Stomach (tissue), 9 donors: ENCODE measurements around the gene DNAH1. TPM values are rescaled to one million over a fixed set of nuclear protein-coding genes. Genes with fewer than 3 reads are reported as not detected.
A peak's percentile ranks its signal among the peaks of the same experiment; 100 is the strongest.

Experiments used
- DNase-seq, 2 donors: peaks; one replicate each; pipeline versions ENCODE4 v3.0.0 to v3.0.0-alpha.2; 2013 to 2019
- H3K27ac ChIP-seq, 5 donors: fragments of 200-600 bp in 4 of 5; sonication (generic) in 4 of 5; one replicate each; pipeline ENCODE4 v1.5.1; 2013 to 2019; ENCODE audit warnings: mild to moderate bottlenecking in 1 of 5, moderate library complexity in 1 of 5
- H3K27me3 ChIP-seq, 3 donors: fragments of 200-600 bp; sonication (generic); one replicate each; pipeline ENCODE4 v1.5.1; 2017 to 2019; ENCODE audit warnings: mixed run types in 1 of 3
- H3K36me3 ChIP-seq, 4 donors: fragments of 200-600 bp; sonication (generic); 1 replicate in 3 of 4; 2 replicates in 1 of 4; pipeline ENCODE4 v1.5.1; 2016 to 2019
- H3K4me1 ChIP-seq, 4 donors: fragments of 200-600 bp; sonication (generic); one replicate each; pipeline ENCODE4 v1.5.1; 2016 to 2019
- H3K4me3 ChIP-seq, 4 donors: fragments of 200-600 bp; sonication (generic) in 3 of 4; one replicate each; pipeline ENCODE4 v1.5.1; 2016 to 2019; ENCODE audit warnings: mild to moderate bottlenecking in 1 of 4
- H3K9me3 ChIP-seq, 4 donors: fragments of 200-600 bp; sonication (generic); one replicate each; pipeline ENCODE4 v1.5.1; 2016 to 2019
- EP300 ChIP-seq: sonication (generic); formaldehyde crosslinking; IDR thresholded peaks from one replicate; pipeline ENCODE4 v1.6.1; 2017; ENCODE audit warnings: antibody characterized with exemption
- POLR2A ChIP-seq, 4 donors: fragments of 450-650 bp; IDR thresholded peaks; one replicate each; pipeline ENCODE4 v1.6.1; 2016; ENCODE audit warnings: antibody characterized with exemption in 4 of 4, control low read depth in 2 of 4, mild to moderate bottlenecking in 1 of 4, moderate library complexity in 1 of 4
- POLR2AphosphoS5 ChIP-seq, 3 donors: sonication (generic); formaldehyde crosslinking; IDR thresholded peaks; one replicate each; pipeline ENCODE4 v1.6.1; 2016; ENCODE audit warnings: antibody characterized with exemption in 3 of 3
- WGBS, 5 donors: extraction: QIAGEN DNeasy Blood & Tissue Kit in 3 of 5; methylation state at CpG; one replicate each; pipeline versions ENCODE4 v1.1.5 to v1.1.7; 2013 to 2018; 5-methylcytosine and 5-hydroxymethylcytosine counted together
- intact Hi-C: fragments of 100-400 bp; cut with DNase I; formaldehyde crosslinking; loops from one replicate; pipeline ENCODE4 v1.15.1; 2023; ENCODE audit warnings: low total_unique reads
- polyA plus RNA-seq, 3 donors: library from polyadenylated mRNA; stranded (reverse); fragments of 200-250 nt; gene quantifications; one replicate each; pipeline ENCODE4 v1.2.3, GENCODE V29; 2013
- total RNA-seq, 5 donors: library from RNA; depleted of rRNA; stranded (reverse); fragments of >200 nt; gene quantifications; one replicate each; pipeline versions ENCODE4 v1.1.0 to v1.2.3, GENCODE V29; 2014 to 2016
- TF ChIP-seq, protein P1 (sequence below), 7 experiments: fragments of 450-650 bp in 4 of 7; fragments of 200-600 bp in 3 of 7; sonication (generic) in 3 of 7; IDR thresholded peaks; one replicate each; pipeline ENCODE4 v1.5.1; 2016 to 2019; ENCODE audit warnings: antibody characterized with exemption in 7 of 7, control low read depth in 2 of 7, mild to moderate bottlenecking in 1 of 7
- donor health status: healthy with polysubstance abuse.
- donor health status: Bipolar disorder and iron deficiency.
- donor health status: healthy.

Gene DNAH1
- total and polyA plus RNA-seq, 8 donors: 1.9 to 57.6 (median 8.2) TPM

GRCh38 chr3:52379610-52380009 lies 63.5 kb downstream of the DNAH1 start:
- H3K36me3 ChIP-seq: peaks cover 0 to 19% (median 16%) of the 10 kb centered on the region in 4 donors
- H3K9me3 ChIP-seq: no peaks in the 10 kb centered on the region
- DNase-seq: peak in 1 of 2 donors; percentile 22
- TF ChIP-seq POLR2AphosphoS5 (IDR thresholded peaks at IDR 0.05) (no peak), POLR2A (IDR thresholded peaks at IDR 0.05) (no peak), EP300 (no peak)
- TF ChIP-seq, protein P1, sequence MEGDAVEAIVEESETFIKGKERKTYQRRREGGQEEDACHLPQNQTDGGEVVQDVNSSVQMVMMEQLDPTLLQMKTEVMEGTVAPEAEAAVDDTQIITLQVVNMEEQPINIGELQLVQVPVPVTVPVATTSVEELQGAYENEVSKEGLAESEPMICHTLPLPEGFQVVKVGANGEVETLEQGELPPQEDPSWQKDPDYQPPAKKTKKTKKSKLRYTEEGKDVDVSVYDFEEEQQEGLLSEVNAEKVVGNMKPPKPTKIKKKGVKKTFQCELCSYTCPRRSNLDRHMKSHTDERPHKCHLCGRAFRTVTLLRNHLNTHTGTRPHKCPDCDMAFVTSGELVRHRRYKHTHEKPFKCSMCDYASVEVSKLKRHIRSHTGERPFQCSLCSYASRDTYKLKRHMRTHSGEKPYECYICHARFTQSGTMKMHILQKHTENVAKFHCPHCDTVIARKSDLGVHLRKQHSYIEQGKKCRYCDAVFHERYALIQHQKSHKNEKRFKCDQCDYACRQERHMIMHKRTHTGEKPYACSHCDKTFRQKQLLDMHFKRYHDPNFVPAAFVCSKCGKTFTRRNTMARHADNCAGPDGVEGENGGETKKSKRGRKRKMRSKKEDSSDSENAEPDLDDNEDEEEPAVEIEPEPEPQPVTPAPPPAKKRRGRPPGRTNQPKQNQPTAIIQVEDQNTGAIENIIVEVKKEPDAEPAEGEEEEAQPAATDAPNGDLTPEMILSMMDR (IDR thresholded peaks at IDR 0.05): no peak
- no peaks in the 10 kb centered on the region for H3K27me3 ChIP-seq
- 43 to 93% (median 75%) methylated on average over 1 to 10 of the region's 10 CpGs for WGBS, 5 donors
- no peak overlapping the region for H3K4me3 ChIP-seq
- intact Hi-C loops: no loop called here
- H3K27ac ChIP-seq: no peak overlapping the region
- H3K4me1 ChIP-seq: no peaks in the 10 kb centered on the region

DNA sequence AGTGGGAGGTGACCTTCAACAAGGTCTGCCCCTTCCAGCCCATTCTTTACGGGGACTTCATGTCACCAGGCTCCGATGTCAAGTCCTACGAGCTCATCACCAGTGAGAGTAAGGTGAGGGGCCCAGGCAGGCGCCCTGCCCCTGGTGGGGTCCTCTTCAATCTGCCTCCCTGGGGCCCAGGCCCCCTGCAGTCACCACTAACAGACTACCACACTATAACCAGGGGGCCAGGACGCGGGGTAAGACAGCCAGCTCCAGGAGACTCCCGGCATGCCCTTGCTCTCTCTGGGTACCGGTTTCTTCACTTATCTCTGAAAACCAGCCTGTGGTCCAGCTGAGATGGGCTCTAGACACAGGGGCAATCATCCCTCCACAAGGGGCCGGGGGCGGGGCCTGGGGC lies 63.9 kb downstream of the DNAH1 start:
- intact Hi-C loops: no loop called here
- no peak overlapping the region for H3K27ac ChIP-seq
- TF ChIP-seq, protein P1 (IDR thresholded peaks at IDR 0.05): no peak
- TF ChIP-seq POLR2AphosphoS5 (IDR thresholded peaks at IDR 0.05): no peak
- no peak for TF ChIP-seq POLR2A (IDR thresholded peaks at IDR 0.05)
- no peak for TF ChIP-seq EP300
- H3K4me3 ChIP-seq: no peak overlapping the region
- DNase-seq: no peak
- H3K36me3 ChIP-seq: peaks cover 0 to 18% (median 16%) of the 10 kb centered on the region in 4 donors
- no peaks in the 10 kb centered on the region for H3K27me3 ChIP-seq
- H3K9me3 ChIP-seq: no peaks in the 10 kb centered on the region
- WGBS, 5 donors: 82 to 87% (median 84%) methylated on average over 4 to 10 of the region's 10 CpGs
- no peaks in the 10 kb centered on the region for H3K4me1 ChIP-seq

DNA sequence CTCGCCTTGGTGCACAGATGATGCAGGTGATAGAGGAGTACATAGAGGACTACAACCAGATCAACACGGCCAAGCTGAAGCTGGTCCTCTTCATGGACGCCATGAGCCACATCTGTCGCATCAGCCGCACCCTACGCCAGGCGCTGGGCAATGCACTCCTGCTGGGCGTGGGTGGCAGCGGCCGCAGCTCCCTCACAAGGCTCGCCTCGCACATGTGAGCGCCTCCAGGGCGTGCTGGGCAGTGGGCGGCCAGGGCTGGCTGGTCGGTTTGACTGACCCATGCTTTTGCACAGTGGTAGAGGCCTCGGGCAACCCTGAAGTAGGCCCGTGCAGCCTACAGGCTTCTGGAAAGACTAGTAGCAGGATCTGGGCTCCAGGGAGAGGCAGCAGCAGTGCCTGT lies 65.5 kb downstream of the DNAH1 start:
- Histone ChIP-seq H3K27ac (no peak overlapping the region), H3K4me3 (no peak overlapping the region), H3K9me3 (no peaks in the 10 kb centered on the region), H3K36me3 (peaks cover 0 to 13% (median 3%) of the 10 kb centered on the region in 4 donors), H3K27me3 (no peaks in the 10 kb centered on the region), H3K4me1 (no peaks in the 10 kb centered on the region)
- DNase-seq: no peak
- TF ChIP-seq EP300: no peak
- no peak for TF ChIP-seq POLR2A (IDR thresholded peaks at IDR 0.05)
- no peak for TF ChIP-seq POLR2AphosphoS5 (IDR thresholded peaks at IDR 0.05)
- TF ChIP-seq, protein P1 (IDR thresholded peaks at IDR 0.05): no peak
- WGBS, 5 donors: 89 to 93% (median 91%) methylated on average over 11 to 18 of the region's 18 CpGs
- intact Hi-C loops: no loop called here

DNA sequence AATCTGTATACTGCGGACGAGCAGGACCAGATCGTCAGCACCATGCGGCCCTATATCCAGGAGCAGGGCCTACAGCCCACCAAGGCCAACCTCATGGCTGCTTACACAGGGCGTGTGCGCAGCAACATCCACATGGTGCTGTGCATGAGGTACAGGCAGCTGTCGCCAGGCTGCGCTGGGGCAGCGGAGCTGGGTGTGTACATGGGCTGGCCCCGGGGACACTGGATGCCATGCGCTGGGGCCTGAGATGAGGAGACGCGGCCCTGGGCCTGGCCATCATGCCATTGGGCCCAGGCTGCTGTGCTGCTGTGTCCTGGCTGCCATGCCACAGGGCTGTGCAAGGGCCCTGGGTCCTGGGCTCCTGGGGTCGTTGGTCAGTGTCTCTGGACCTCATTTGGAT lies 67.3 kb downstream of the DNAH1 start:
- 83 to 95% (median 89%) methylated on average over 4 to 14 of the region's 14 CpGs for WGBS, 5 donors
- Histone ChIP-seq H3K27me3 (no peaks in the 10 kb centered on the region), H3K27ac (no peak overlapping the region), H3K36me3 (peaks cover 0 to 21% (median 16%) of the 10 kb centered on the region in 4 donors), H3K9me3 (no peaks in the 10 kb centered on the region), H3K4me1 (no peaks in the 10 kb centered on the region), H3K4me3 (no peak overlapping the region)
- TF ChIP-seq POLR2AphosphoS5 (IDR thresholded peaks at IDR 0.05) (no peak), EP300 (no peak), POLR2A (IDR thresholded peaks at IDR 0.05) (no peak)
- TF ChIP-seq, protein P1 (IDR thresholded peaks at IDR 0.05): no peak
- DNase-seq: no peak
- intact Hi-C loops: no loop called here
